ENCODE measurements around the gene NFIB. TPM values are rescaled to one million over a fixed set of nuclear protein-coding genes. Genes with fewer than 3 reads are reported as not detected.

NFIB gene
- total RNA-seq, 1 experiment from 2014 or later: 3.6 TPM

GRCh38 chr9:14173713-14174112 lies 140.2 kb downstream of the NFIB start:
- Histone ChIP-seq H3K27me3 (ENCODE audit: low read length) (no peaks in the 10 kb centered on the region), H3K4me3 (ENCODE audit: low read length) (no peak overlapping the region), H3K9me2 (replicated peaks; ENCODE audit: insufficient read depth, low read length) (no peaks in the 10 kb centered on the region), H3K9ac (ENCODE audit: low read length) (no peak overlapping the region), H3K79me2 (ENCODE audit: low read length) (no peaks in the 10 kb centered on the region), H3K4me1 (ENCODE audit: low read length) (no peaks in the 10 kb centered on the region), H3K36me3 (ENCODE audit: insufficient read depth, low read length) (no peaks in the 10 kb centered on the region), H3K27ac (ENCODE audit: low read length) (no peak overlapping the region), H3K9me3 (ENCODE audit: low read length) (no peaks in the 10 kb centered on the region), H4K20me1 (ENCODE audit: insufficient read depth, low read depth, low read length) (no peaks in the 10 kb centered on the region), H3K4me2 (ENCODE audit: low read depth, low read length, poor library complexity, severe bottlenecking) (no peak overlapping the region), H2AFZ (ENCODE audit: low read length) (no peak overlapping the region)
- DNase-seq: no peak

GRCh38 chr9:14170973-14171596 lies 142.9 kb downstream of the NFIB start:
- H4K20me1 ChIP-seq (ENCODE audit: insufficient read depth, low read depth, low read length): no peaks in the 10 kb centered on the region
- no peak for DNase-seq
- H3K9me2 ChIP-seq (replicated peaks; ENCODE audit: insufficient read depth, low read length): no peaks in the 10 kb centered on the region
- no peak overlapping the region for H3K9ac ChIP-seq (ENCODE audit: low read length)
- no peaks in the 10 kb centered on the region for H3K79me2 ChIP-seq (ENCODE audit: low read length)
- H3K4me2 ChIP-seq (ENCODE audit: low read depth, low read length, poor library complexity, severe bottlenecking): no peak overlapping the region
- H3K9me3 ChIP-seq (ENCODE audit: low read length): no peaks in the 10 kb centered on the region
- H3K27me3 ChIP-seq (ENCODE audit: low read length): no peaks in the 10 kb centered on the region
- no peak overlapping the region for H3K27ac ChIP-seq (ENCODE audit: low read length)
- no peak overlapping the region for H3K4me3 ChIP-seq (ENCODE audit: low read length)
- H2AFZ ChIP-seq (ENCODE audit: low read length): no peak overlapping the region
- no peaks in the 10 kb centered on the region for H3K36me3 ChIP-seq (ENCODE audit: insufficient read depth, low read length)
- no peaks in the 10 kb centered on the region for H3K4me1 ChIP-seq (ENCODE audit: low read length)

- H3K79me2 ChIP-seq (ENCODE audit: low read length): no peaks in the 10 kb centered on the region
- H3K9me3 ChIP-seq (ENCODE audit: low read length): no peaks in the 10 kb centered on the region
- H3K36me3 ChIP-seq (ENCODE audit: insufficient read depth, low read length): no peaks in the 10 kb centered on the region
- no peak overlapping the region for H3K27ac ChIP-seq (ENCODE audit: low read length)
- H3K27me3 ChIP-seq (ENCODE audit: low read length): no peaks in the 10 kb centered on the region
- no peak overlapping the region for H3K9ac ChIP-seq (ENCODE audit: low read length)
- H3K9me2 ChIP-seq (replicated peaks; ENCODE audit: insufficient read depth, low read length): no peaks in the 10 kb centered on the region
- no peak overlapping the region for H2AFZ ChIP-seq (ENCODE audit: low read length)
- DNase-seq: no peak
- no peaks in the 10 kb centered on the region for H3K4me1 ChIP-seq (ENCODE audit: low read length)
- no peak overlapping the region for H3K4me2 ChIP-seq (ENCODE audit: low read depth, low read length, poor library complexity, severe bottlenecking)
- H4K20me1 ChIP-seq (ENCODE audit: insufficient read depth, low read depth, low read length): no peaks in the 10 kb centered on the region
- H3K4me3 ChIP-seq (ENCODE audit: low read length): no peak overlapping the region
Measured at GRCh38 chr9:14170392-14170931, 143.5 kb downstream of the NFIB start.

GRCh38 chr9:14168381-14168780 lies 145.6 kb downstream of the NFIB start:
- no peaks in the 10 kb centered on the region for H3K9me3 ChIP-seq (ENCODE audit: low read length)
- no peaks in the 10 kb centered on the region for H4K20me1 ChIP-seq (ENCODE audit: insufficient read depth, low read depth, low read length)
- no peak overlapping the region for H3K4me3 ChIP-seq (ENCODE audit: low read length)
- no peaks in the 10 kb centered on the region for H3K27me3 ChIP-seq (ENCODE audit: low read length)
- H3K27ac ChIP-seq (ENCODE audit: low read length): no peak overlapping the region
- H2AFZ ChIP-seq (ENCODE audit: low read length): no peak overlapping the region
- no peaks in the 10 kb centered on the region for H3K79me2 ChIP-seq (ENCODE audit: low read length)
- no peak overlapping the region for H3K9ac ChIP-seq (ENCODE audit: low read length)
- no peak overlapping the region for H3K4me2 ChIP-seq (ENCODE audit: low read depth, low read length, poor library complexity, severe bottlenecking)
- H3K9me2 ChIP-seq (replicated peaks; ENCODE audit: insufficient read depth, low read length): no peaks in the 10 kb centered on the region
- no peaks in the 10 kb centered on the region for H3K4me1 ChIP-seq (ENCODE audit: low read length)
- DNase-seq: no peak
- H3K36me3 ChIP-seq (ENCODE audit: insufficient read depth, low read length): no peaks in the 10 kb centered on the region

GRCh38 chr9:14165376-14166035 lies 148.4 kb downstream of the NFIB start:
- Histone ChIP-seq H3K9me2 (replicated peaks; ENCODE audit: insufficient read depth, low read length) (no peaks in the 10 kb centered on the region), H2AFZ (ENCODE audit: low read length) (no peak overlapping the region), H3K9me3 (ENCODE audit: low read length) (no peaks in the 10 kb centered on the region), H3K4me3 (ENCODE audit: low read length) (no peak overlapping the region), H3K79me2 (ENCODE audit: low read length) (no peaks in the 10 kb centered on the region), H3K36me3 (ENCODE audit: insufficient read depth, low read length) (no peaks in the 10 kb centered on the region), H3K9ac (ENCODE audit: low read length) (no peak overlapping the region), H3K4me1 (ENCODE audit: low read length) (no peaks in the 10 kb centered on the region), H3K27me3 (ENCODE audit: low read length) (no peaks in the 10 kb centered on the region), H3K27ac (ENCODE audit: low read length) (no peak overlapping the region), H4K20me1 (ENCODE audit: insufficient read depth, low read depth, low read length) (no peaks in the 10 kb centered on the region), H3K4me2 (ENCODE audit: low read depth, low read length, poor library complexity, severe bottlenecking) (no peak overlapping the region)
- no peak for DNase-seq

GRCh38 chr9:14164908-14165307 lies 149.0 kb downstream of the NFIB start:
- H4K20me1 ChIP-seq (ENCODE audit: insufficient read depth, low read depth, low read length): no peaks in the 10 kb centered on the region
- H3K9me3 ChIP-seq (ENCODE audit: low read length): no peaks in the 10 kb centered on the region
- no peak overlapping the region for H3K4me3 ChIP-seq (ENCODE audit: low read length)
- no peak for DNase-seq
- no peak overlapping the region for H3K4me2 ChIP-seq (ENCODE audit: low read depth, low read length, poor library complexity, severe bottlenecking)
- H3K4me1 ChIP-seq (ENCODE audit: low read length): no peaks in the 10 kb centered on the region
- no peaks in the 10 kb centered on the region for H3K36me3 ChIP-seq (ENCODE audit: insufficient read depth, low read length)
- no peaks in the 10 kb centered on the region for H3K79me2 ChIP-seq (ENCODE audit: low read length)
- H3K9me2 ChIP-seq (replicated peaks; ENCODE audit: insufficient read depth, low read length): no peaks in the 10 kb centered on the region
- H3K9ac ChIP-seq (ENCODE audit: low read length): no peak overlapping the region
- H2AFZ ChIP-seq (ENCODE audit: low read length): no peak overlapping the region
- no peak overlapping the region for H3K27ac ChIP-seq (ENCODE audit: low read length)
- H3K27me3 ChIP-seq (ENCODE audit: low read length): no peaks in the 10 kb centered on the region

GRCh38 chr9:14159440-14160216 lies 154.3 kb downstream of the NFIB start:
- Histone ChIP-seq H3K79me2 (ENCODE audit: low read length) (no peaks in the 10 kb centered on the region), H3K9me2 (replicated peaks; ENCODE audit: insufficient read depth, low read length) (no peaks in the 10 kb centered on the region), H3K9me3 (ENCODE audit: low read length) (no peaks in the 10 kb centered on the region), H4K20me1 (ENCODE audit: insufficient read depth, low read depth, low read length) (no peaks in the 10 kb centered on the region), H3K4me1 (ENCODE audit: low read length) (no peaks in the 10 kb centered on the region), H3K4me2 (ENCODE audit: low read depth, low read length, poor library complexity, severe bottlenecking) (no peak overlapping the region), H3K36me3 (ENCODE audit: insufficient read depth, low read length) (no peaks in the 10 kb centered on the region), H3K4me3 (ENCODE audit: low read length) (no peak overlapping the region), H3K9ac (ENCODE audit: low read length) (no peak overlapping the region), H3K27me3 (ENCODE audit: low read length) (no peaks in the 10 kb centered on the region), H3K27ac (ENCODE audit: low read length) (no peak overlapping the region), H2AFZ (ENCODE audit: low read length) (no peak overlapping the region)
- DNase-seq: no peak

GRCh38 chr9:14158916-14159315 lies 155.0 kb downstream of the NFIB start:
- no peaks in the 10 kb centered on the region for H3K9me3 ChIP-seq (ENCODE audit: low read length)
- no peaks in the 10 kb centered on the region for H4K20me1 ChIP-seq (ENCODE audit: insufficient read depth, low read depth, low read length)
- H2AFZ ChIP-seq (ENCODE audit: low read length): no peak overlapping the region
- H3K4me1 ChIP-seq (ENCODE audit: low read length): no peaks in the 10 kb centered on the region
- DNase-seq: no peak
- H3K79me2 ChIP-seq (ENCODE audit: low read length): no peaks in the 10 kb centered on the region
- H3K9me2 ChIP-seq (replicated peaks; ENCODE audit: insufficient read depth, low read length): no peaks in the 10 kb centered on the region
- no peak overlapping the region for H3K4me3 ChIP-seq (ENCODE audit: low read length)
- no peaks in the 10 kb centered on the region for H3K27me3 ChIP-seq (ENCODE audit: low read length)
- H3K4me2 ChIP-seq (ENCODE audit: low read depth, low read length, poor library complexity, severe bottlenecking): no peak overlapping the region
- H3K36me3 ChIP-seq (ENCODE audit: insufficient read depth, low read length): no peaks in the 10 kb centered on the region
- H3K27ac ChIP-seq (ENCODE audit: low read length): no peak overlapping the region
- no peak overlapping the region for H3K9ac ChIP-seq (ENCODE audit: low read length)
